Uterus (tissue), 2 donors: Measurements from ENCODE around the gene FRRS1L.

Experiments
- CTCF ChIP-seq, 4 experiments: fragments of 200-600 bp in 2 of 4; fragments of 450-650 bp in 2 of 4; sonication (generic) in 2 of 4; IDR thresholded peaks; one replicate each; pipeline ENCODE4 v1.5.1; 2016 to 2019; ENCODE audit warnings: antibody characterized with exemption in 4 of 4, mild to moderate bottlenecking in 2 of 4, moderate library complexity in 1 of 4
- POLR2A ChIP-seq, 2 donors: fragments of 450-650 bp; IDR thresholded peaks; one replicate each; pipeline ENCODE4 v1.6.1; 2016; ENCODE audit warnings: antibody characterized with exemption in 2 of 2, mild to moderate bottlenecking in 1 of 2, moderate library complexity in 1 of 2

GRCh38 chr9:109149089-109149488 lies 18.0 kb downstream of the FRRS1L start:
- TF ChIP-seq CTCF (IDR thresholded peaks at IDR 0.05), result no peak
- no peak for TF ChIP-seq POLR2A (IDR thresholded peaks at IDR 0.05)
